NCI-H1417 treated with DMSO at 0.1 percent for 48 hours (cell line): Measurements from ENCODE around the gene HTR1E.
"Not testable (repeated sequence)": the region's sequence is repeated elsewhere in the genome, so short reads cannot be mapped to it uniquely, and the experiment has no call there.

ENCODE experiments used
- DNase-seq: peaks from one replicate; lab custom pipeline; 2025; lab: John Stamatoyannopoulos, UW

HTR1E gene, protein sequence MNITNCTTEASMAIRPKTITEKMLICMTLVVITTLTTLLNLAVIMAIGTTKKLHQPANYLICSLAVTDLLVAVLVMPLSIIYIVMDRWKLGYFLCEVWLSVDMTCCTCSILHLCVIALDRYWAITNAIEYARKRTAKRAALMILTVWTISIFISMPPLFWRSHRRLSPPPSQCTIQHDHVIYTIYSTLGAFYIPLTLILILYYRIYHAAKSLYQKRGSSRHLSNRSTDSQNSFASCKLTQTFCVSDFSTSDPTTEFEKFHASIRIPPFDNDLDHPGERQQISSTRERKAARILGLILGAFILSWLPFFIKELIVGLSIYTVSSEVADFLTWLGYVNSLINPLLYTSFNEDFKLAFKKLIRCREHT

GRCh38 chr6:86937219-86938079, at the start of gene HTR1E:
HTR1E (plus strand) TSS chr6:86937528; CDS start chr6:87015335, 77,807 bp downstream.
- peak; percentile 20 for DNase-seq

GRCh38 chr6:86888301-86888700, 49.0 kb upstream of the HTR1E start:
- no peak for DNase-seq

GRCh38 chr6:86897265-86897664, 40.1 kb upstream of the HTR1E start:
- DNase-seq: not testable (repeated sequence)

- no peak for DNase-seq
Measured at GRCh38 chr6:86913795-86914194, 23.5 kb upstream of the HTR1E start.

- no peak for DNase-seq
Measured at GRCh38 chr6:86916393-86916792, 20.9 kb upstream of the HTR1E start.

GRCh38 chr6:86927138-86927537, 10.2 kb upstream of the HTR1E start:
- DNase-seq: not testable (repeated sequence)

GRCh38 chr6:86927859-86928258, 9.5 kb upstream of the HTR1E start:
- DNase-seq: not testable (repeated sequence)

DNA sequence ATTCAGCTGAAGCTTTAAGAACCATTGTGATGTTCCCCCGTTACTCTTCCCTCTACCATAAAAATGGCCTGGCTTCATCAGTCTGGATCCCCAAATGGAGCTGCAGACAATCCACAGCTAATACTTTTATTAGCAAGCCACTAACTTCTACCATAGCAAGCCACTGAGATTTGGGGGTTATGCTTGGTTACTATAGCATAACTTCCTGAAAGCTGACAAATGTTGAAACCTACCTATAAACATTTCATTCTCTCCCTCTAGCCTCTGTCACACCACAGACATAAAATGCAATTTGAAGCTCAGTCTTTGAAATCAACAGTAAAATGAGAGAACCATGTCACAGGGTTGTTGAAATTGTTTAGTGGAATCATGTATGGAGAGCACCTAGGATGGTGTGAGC, 3.0 kb upstream of the HTR1E start:
- DNase-seq: no peak

DNA sequence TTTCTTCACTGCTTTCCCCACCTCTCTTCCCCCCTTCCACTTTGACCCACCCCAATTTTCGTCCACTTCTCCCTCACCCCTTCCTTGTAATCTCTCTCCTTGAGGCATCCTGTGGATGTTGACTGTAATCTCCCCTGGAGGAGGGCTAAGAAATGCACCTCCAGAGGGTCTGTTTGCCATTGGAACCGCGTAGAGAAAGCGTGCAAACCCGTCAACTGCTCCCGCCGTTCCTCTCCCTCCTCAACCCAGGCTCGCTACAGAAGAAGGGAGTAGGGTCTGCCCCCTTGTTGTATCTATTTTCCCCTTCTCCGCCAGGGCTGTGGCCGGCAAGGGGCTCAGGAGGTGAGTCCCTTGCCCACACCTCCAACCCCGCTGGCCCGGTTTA, 502 bp upstream of the HTR1E start:
- no peak for DNase-seq

DNA sequence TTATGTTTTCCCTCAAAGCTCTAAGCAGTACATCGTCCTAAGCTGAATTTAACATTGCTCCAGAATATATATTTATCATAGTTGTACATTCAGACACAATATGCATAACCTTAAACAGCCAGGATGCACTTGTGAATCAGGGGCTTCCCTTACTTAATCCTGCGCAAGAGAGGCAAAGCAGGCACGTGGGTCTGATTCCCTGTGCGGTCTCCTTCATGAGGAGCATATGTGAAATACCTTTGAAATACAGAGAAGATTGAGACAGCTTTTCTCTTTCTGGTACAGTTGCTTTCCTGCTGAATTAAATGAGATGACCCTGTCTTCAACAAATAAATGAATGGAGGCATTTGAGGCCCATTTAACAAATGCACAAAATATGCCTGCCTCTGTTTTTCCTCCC, 1.5 kb downstream of the HTR1E start:
- DNase-seq: no peak

- DNase-seq: no peak
Measured at GRCh38 chr6:86941461-86941860, 4.1 kb downstream of the HTR1E start.

GRCh38 chr6:86942769-86943516, 5.6 kb downstream of the HTR1E start:
- DNase-seq: no peak

- no peak for DNase-seq
Measured at GRCh38 chr6:86943819-86944407, 6.6 kb downstream of the HTR1E start.

DNA sequence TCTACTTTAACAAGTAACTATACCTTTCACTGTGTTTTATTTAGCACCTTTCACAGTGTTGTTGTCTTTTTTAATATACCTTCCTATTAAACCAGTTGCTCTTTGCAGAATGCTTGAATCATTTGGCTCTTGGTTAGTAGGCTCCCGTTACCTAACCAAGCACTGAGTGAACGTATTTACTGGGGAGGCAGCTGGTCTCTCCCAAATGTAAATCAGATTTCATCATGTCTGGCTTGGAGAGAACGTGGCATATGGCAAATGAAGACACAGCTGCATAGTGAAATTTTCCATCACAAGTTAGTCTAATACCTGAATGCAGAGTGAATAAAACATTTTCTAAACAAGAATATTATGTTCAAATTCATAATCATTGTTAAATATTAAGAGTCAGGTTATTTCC, 12.4 kb downstream of the HTR1E start:
- DNase-seq: no peak

- no peak for DNase-seq
Measured at GRCh38 chr6:86952991-86953390, 15.7 kb downstream of the HTR1E start.

GRCh38 chr6:86959656-86960055, 22.3 kb downstream of the HTR1E start:
- no peak for DNase-seq

DNA sequence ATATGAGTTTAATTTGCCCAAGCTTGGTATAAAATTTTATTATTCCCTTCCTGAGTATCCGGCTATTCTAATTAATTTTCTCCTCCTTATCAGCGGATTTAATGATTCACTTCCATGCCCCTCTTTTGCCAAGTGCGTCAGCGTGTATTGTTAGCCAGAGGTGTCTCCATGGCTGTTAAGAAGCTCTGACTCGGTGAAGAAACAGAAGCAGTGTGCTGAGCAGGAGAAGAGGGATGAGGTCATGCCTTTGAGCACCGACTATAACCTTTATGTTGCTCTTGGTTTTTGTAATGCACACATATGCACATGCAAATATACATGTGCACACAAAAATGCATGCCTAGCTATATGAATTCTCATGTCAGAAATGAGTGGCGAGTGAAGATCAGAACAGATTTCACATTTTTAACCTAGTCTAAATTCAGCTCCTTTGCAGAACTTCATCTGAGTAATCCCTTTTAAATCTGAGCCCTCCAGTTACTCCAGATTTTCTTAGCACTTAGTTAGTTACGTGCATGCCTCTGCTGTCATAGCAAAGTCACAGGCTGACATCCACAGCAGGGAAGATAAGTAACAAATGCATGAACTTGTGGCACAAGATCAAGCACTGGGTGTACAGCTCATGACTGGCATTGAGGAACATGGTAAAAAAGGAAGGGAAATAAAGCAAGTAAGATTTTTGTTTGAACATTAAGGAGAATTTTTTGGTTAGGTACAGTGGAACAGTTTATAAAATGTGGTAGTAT, 24.3 kb downstream of the HTR1E start:
- DNase-seq: no peak

- DNase-seq: no peak
Measured at GRCh38 chr6:86963352-86963751, 26.0 kb downstream of the HTR1E start.

- no peak for DNase-seq
Measured at GRCh38 chr6:86964029-86964579, 26.8 kb downstream of the HTR1E start.

DNA sequence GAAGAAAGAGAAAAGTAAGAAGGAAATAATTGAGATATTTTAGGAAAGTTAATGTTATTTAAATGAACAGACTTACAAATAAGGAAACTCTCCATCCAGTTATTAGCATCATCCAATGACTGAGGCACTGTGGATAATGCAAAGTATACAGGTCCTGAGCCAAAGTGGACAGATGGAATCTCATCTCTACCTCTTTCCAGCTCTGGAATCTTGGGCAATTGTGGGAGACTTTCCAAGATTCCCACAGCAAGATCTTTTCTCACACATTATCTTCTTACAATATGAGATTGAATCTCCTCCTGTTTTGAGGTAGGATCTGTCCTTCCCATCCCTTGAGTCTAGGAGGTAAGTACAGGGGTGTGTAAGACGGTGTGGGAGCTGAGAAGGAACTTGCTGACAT, 28.9 kb downstream of the HTR1E start:
- DNase-seq: no peak

DNA sequence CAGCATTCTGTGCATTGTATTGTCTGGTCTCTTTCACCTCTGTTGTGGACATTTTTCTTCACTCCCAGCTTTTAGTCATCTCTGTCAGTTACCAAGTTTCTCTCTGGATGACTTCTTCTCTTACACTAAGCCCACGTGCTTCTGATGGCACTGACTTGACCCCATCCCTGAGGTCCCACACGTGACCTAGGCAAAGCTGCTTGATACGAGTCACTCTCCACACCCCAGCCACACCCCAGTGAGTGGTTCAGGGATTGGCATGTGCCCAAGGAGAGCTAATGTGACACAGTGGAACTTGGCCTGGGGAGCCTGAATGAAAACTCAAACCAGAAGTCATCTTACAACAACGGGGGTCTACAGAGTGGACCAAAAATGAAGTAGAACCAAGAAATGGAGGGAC, 32.2 kb downstream of the HTR1E start:
- DNase-seq: no peak
